ENCODE data around the gene MYO19. TPM values are rescaled to one million over a fixed set of nuclear protein-coding genes. Genes with fewer than 3 reads are reported as not detected.

The MYO19 gene
- total RNA-seq, 1 donor from 2014 or later, result 40.7 TPM

DNA sequence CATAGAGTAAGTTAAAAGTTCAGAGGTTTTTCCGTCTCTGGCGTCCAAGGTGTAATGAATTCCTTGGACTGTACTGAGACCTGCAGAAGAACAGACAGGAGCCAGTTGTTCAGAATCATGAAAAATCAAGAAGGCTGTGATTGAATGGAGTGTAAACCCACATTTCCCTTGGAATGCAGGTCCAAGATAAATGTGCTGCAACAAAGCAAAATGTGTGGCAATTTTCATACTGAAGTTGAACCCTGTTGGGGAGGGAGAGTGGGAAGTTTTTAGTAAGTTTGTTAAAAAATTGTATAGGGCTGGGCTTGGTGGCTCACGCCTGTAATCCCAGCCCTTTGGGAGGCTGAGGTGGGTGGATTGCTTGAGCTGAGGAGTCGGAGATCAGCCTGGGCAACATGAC is 31.4 kb upstream of the MYO19 start:
- DNase-seq (ENCODE audit: low spot score in 2 of 2), result no peak
- H3K4me3 ChIP-seq, result no peak overlapping the region
- no peak overlapping the region for H3K27ac ChIP-seq
- no peaks in the 10 kb centered on the region for H3K9me3 ChIP-seq
- intact Hi-C loops (cut with DNase I), result no loop called here
- peaks cover 64 to 84% of the 10 kb centered on the region in 2 donors for H3K36me3 ChIP-seq
- no peak for TF ChIP-seq CTCF (IDR thresholded peaks at IDR 0.05)
- no peaks in the 10 kb centered on the region for H3K4me1 ChIP-seq
- H3K27me3 ChIP-seq, result no peaks in the 10 kb centered on the region

- peaks cover 18 to 27% of the 10 kb centered on the region in 2 donors for H3K36me3 ChIP-seq
- no peak for TF ChIP-seq CTCF (IDR thresholded peaks at IDR 0.05)
- intact Hi-C loops (cut with DNase I), result no loop called here
- no peaks in the 10 kb centered on the region for H3K27me3 ChIP-seq
- peaks cover 3 to 11% of the 10 kb centered on the region in 2 donors for H3K4me1 ChIP-seq
- H3K27ac ChIP-seq, result no peak overlapping the region
- no peak for DNase-seq (ENCODE audit: low spot score in 2 of 2)
- no peak overlapping the region for H3K4me3 ChIP-seq
- H3K9me3 ChIP-seq, result no peaks in the 10 kb centered on the region
Measured at GRCh38 chr17:36553459-36553858, 18.8 kb upstream of the MYO19 start.

DNA sequence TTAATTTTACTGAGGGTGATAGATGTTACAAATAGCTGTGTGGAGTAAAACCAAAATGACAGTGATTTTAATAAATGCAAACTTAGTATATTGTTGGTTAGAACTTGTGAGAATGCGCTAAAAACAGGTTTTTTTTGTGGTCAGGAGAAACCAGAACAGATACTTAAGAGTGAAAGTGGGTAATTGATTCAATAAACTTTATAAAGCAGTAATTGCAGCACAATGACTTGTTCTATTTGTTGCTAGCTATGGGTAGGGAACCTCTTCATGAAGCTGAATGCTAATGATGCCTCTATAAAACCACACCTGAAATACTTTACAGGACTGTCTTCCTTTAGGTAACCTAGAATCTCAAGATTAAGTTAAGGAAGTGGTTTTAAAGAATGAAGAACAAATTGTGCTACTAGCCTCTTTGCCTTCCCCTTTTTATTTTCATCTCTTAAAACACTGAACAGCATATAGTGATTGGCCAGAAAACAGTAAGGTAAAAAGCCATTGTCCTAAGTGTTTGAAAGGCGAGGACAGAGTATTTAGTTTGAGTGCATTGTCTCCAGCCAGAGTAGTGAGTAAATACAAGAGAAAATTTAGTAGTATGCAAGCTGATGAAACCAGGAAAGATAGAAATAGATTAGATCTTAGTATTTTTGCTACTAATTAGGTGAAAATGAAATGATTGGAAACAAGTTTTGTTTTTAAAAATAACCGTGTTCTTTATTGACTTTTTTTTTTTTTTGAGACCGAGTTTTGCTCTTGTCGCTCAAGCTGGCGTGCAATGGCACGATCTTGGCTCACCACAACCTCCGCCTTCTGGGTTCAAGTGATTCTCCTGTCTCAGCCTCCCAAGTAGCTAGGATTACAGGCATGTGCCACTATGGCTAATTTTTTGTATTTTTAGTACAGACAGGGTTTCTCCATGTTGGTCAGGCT is 16.1 kb upstream of the MYO19 start:
- no peak overlapping the region for H3K27ac ChIP-seq

GRCh38 chr17:36547776-36548175 is 13.1 kb upstream of the MYO19 start:
- H3K4me1 ChIP-seq, result peaks cover 16 to 41% of the 10 kb centered on the region in 2 donors
- intact Hi-C loops (cut with DNase I), result loop anchor here (5.0 kb wide), 1 partner anchor 810 kb away; no protein-coding TSS in a partner anchor
- H3K36me3 ChIP-seq, result peaks cover 0 to 5% of the 10 kb centered on the region in 2 donors
- peak overlapping the region in 1 of 2 donors; percentile 98 for H3K4me3 ChIP-seq
- H3K9me3 ChIP-seq, result no peaks in the 10 kb centered on the region
- no peak for DNase-seq (ENCODE audit: low spot score in 2 of 2)
- no peaks in the 10 kb centered on the region for H3K27me3 ChIP-seq
- no peak overlapping the region for H3K27ac ChIP-seq
- TF ChIP-seq CTCF (IDR thresholded peaks at IDR 0.05), result no peak

More for the DNA sequence above, 16.1 kb upstream of the MYO19 start:
- DNase-seq (ENCODE audit: low spot score in 2 of 2), result no peak
- no peak for TF ChIP-seq CTCF (IDR thresholded peaks at IDR 0.05)
- no peak overlapping the region for H3K4me3 ChIP-seq
- H3K4me1 ChIP-seq, result peaks cover 13 to 33% of the 10 kb centered on the region in 2 donors
- H3K9me3 ChIP-seq, result no peaks in the 10 kb centered on the region
- intact Hi-C loops (cut with DNase I), result no loop called here
- peaks cover 4 to 13% of the 10 kb centered on the region in 2 donors for H3K36me3 ChIP-seq
- no peaks in the 10 kb centered on the region for H3K27me3 ChIP-seq

- peak overlapping the region; percentile 99 to 100 for H3K27ac ChIP-seq
- H3K36me3 ChIP-seq, result peaks cover 0 to 5% of the 10 kb centered on the region in 2 donors
- peaks cover 16 to 39% of the 10 kb centered on the region in 2 donors for H3K4me1 ChIP-seq
- H3K4me3 ChIP-seq, result peak overlapping the region; percentile 95 to 98
- no peaks in the 10 kb centered on the region for H3K27me3 ChIP-seq
- no peak for TF ChIP-seq CTCF (IDR thresholded peaks at IDR 0.05)
- DNase-seq (ENCODE audit: low spot score in 2 of 2), result no peak
- intact Hi-C loops (cut with DNase I), result loop anchor here (5.0 kb wide), 1 partner anchor 811 kb away; no protein-coding TSS in a partner anchor
- no peaks in the 10 kb centered on the region for H3K9me3 ChIP-seq
Measured at GRCh38 chr17:36546418-36547093, 11.9 kb upstream of the MYO19 start.

All from ascending aorta (tissue), 2 donors.